Progenitor cell of endocrine pancreas (in vitro differentiated cells): ENCODE measurements around the gene DCAF12. TPM values are rescaled to one million over a fixed set of nuclear protein-coding genes. Genes with fewer than 3 reads are reported as not detected.

ENCODE experiments used
- DNase-seq: peaks from one replicate; pipeline ENCODE4 v3.0.0; 2021; ENCODE audit warnings: low spot score; ENCODE audit not compliant: unreplicated experiment
- H3K27ac Mint-ChIP-seq: 2 replicates; pipeline ENCODE4 v1.8.0; 2021; ENCODE audit warnings: mild to moderate bottlenecking, moderate library complexity, mixed read lengths
- H3K27me3 Mint-ChIP-seq: 2 replicates; pipeline ENCODE4 v1.8.0; 2021; ENCODE audit warnings: mixed read lengths
- H3K36me3 Mint-ChIP-seq: 2 replicates; pipeline ENCODE4 v1.8.0; 2022; ENCODE audit warnings: mixed read lengths; ENCODE audit not compliant: insufficient read depth
- H3K4me1 Mint-ChIP-seq: 2 replicates; pipeline ENCODE4 v1.8.0; 2021; ENCODE audit warnings: low read depth, mixed read lengths
- H3K4me3 Mint-ChIP-seq: 2 replicates; pipeline ENCODE4 v1.8.0; 2021; ENCODE audit warnings: low read depth, mild to moderate bottlenecking, moderate library complexity, mixed read lengths
- H3K9me3 Mint-ChIP-seq: 2 replicates; pipeline ENCODE4 v1.8.0; 2021; ENCODE audit warnings: low read depth, mixed read lengths
- CTCF ChIP-seq: fragments of 200-600 bp; sonication (generic); IDR thresholded peaks from one replicate; pipeline ENCODE4 v1.5.0; 2021; ENCODE audit warnings: antibody characterized with exemption, mild to moderate bottlenecking; ENCODE audit not compliant: unreplicated experiment
- total RNA-seq: library from RNA; stranded (reverse); gene quantifications from 2 replicates; pipeline ENCODE4 v1.2.1, GENCODE V29; 2021

Gene DCAF12
- total RNA-seq, 1 donor from 2014 or later, result 48.7 TPM

DNA sequence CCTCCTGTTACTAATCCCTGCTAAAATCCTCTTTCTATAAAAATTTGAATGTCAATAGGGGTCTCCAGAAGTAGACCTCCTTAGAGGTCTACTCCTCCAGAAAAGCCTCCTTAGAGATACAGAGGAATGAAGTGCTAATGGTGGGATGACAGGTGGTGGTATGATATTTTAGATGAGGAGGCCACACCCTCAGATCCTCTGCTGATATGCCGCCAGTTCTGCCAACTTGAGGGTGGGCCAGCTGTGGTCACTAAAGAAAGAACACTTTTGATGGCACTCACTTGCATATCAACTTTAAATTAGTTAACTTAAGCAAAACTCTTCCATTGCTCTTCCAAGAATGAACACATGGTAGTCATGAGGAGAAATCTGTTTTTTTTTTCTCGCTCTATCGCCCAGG, 61.0 kb downstream of the DCAF12 start:
- H3K4me1 Mint-ChIP-seq, result no peaks in the 10 kb centered on the region
- H3K36me3 Mint-ChIP-seq, result no peaks in the 10 kb centered on the region
- TF ChIP-seq CTCF, result no peak
- no peaks in the 10 kb centered on the region for H3K9me3 Mint-ChIP-seq
- H3K27me3 Mint-ChIP-seq, result no peaks in the 10 kb centered on the region
- DNase-seq, result no peak
- no peak overlapping the region for H3K27ac Mint-ChIP-seq
- no peak overlapping the region for H3K4me3 Mint-ChIP-seq

GRCh38 chr9:34059954-34060353, 66.5 kb downstream of the DCAF12 start:
- H3K4me1 Mint-ChIP-seq, result no peaks in the 10 kb centered on the region
- no peak for DNase-seq
- no peaks in the 10 kb centered on the region for H3K27me3 Mint-ChIP-seq
- H3K9me3 Mint-ChIP-seq, result no peaks in the 10 kb centered on the region
- no peak overlapping the region for H3K27ac Mint-ChIP-seq
- H3K36me3 Mint-ChIP-seq, result no peaks in the 10 kb centered on the region
- TF ChIP-seq CTCF, result no peak
- H3K4me3 Mint-ChIP-seq, result no peak overlapping the region

GRCh38 chr9:34059281-34059680, 67.2 kb downstream of the DCAF12 start:
- no peak for DNase-seq
- Mint-ChIP-seq H3K9me3 (no peaks in the 10 kb centered on the region), H3K27me3 (no peaks in the 10 kb centered on the region), H3K4me1 (no peaks in the 10 kb centered on the region), H3K4me3 (no peak overlapping the region), H3K36me3 (no peaks in the 10 kb centered on the region), H3K27ac (no peak overlapping the region)
- no peak for TF ChIP-seq CTCF

DNA sequence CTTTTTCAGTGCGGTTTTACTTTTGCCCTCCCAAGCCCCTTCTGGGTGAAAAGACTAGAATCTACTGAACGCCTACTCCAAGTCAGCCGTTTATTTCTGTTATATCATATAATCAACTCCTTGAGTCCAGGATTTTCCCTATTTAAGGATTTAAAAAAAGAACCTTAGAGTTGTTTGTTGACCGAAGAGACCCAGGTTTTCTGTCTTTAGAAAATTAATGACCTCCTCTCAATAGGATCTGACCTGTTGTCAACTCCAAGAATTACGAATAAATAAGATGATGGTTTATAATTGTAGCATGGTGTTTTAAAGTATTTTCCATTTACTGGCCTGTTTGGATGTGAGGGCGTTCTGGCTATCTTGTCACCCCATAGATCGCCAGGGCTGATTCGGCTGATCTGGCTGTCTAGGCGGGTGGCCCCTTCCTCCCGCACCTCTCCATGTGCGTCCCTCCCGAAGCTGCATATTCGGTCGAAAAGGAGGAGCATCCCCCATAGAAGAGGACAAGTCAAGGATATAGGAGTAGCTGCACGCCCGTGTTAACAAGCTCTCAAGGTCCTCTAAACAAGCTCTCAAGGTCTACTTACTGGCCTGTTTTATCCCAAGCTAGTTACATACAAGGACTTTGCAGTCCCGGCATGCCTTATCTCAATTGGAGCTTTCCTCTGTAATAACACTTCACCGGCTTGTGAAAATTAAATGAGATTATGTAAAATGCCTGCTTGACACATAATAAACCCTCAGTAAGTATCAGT, 76.7 kb downstream of the DCAF12 start:
- Mint-ChIP-seq H3K4me3 (peak overlapping the region; percentile 97), H3K4me1 (peaks cover 25% of the 10 kb centered on the region), H3K27ac (peak overlapping the region; percentile 100), H3K27me3 (no peaks in the 10 kb centered on the region), H3K36me3 (peaks cover 3% of the 10 kb centered on the region), H3K9me3 (no peaks in the 10 kb centered on the region)
- DNase-seq, result no peak
- TF ChIP-seq CTCF, result no peak

DNA sequence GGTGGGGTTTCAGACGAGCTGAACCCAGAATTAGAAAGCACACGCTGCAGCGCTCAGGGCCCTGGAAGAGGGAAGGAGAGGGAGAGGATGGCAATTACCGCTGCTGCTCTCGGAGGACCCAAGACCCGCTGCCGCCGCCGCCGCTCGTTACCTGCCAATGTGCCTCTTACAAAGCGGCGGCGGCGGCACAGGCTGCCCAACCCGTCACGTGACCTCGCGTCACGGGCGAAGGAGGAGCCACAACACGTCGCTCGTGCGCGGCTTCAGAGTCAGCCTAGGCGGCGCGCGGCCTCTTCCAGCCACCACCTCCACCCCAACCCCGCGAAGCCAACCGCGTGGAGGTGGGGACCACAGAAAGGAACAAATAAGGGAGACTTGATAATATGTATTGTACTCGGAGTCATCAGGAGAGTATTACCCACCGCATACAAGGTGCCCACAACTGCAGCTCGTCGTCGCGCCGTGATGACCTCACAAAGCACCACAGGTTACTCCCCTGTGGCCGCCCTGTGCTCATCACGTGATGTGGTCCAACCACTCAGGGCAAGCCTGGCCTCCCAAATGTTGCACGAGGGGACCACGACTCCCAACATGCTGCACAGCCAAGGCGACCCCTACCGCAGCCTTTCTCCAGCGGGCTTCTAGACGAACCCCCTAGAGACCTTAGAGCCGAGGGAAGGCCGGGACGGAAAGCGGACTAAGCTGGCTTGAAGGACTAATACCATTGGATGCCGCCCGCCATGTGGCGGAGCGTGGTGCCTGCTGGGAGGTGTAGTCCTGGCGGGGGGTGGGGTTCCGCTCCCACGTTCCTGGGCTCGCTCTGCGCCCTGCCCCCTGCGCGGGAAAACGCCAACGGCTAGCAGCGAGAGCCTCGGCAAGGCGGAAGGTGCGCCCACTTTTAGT, 77.5 kb downstream of the DCAF12 start, which contains the start of gene UBAP2:
Gene UBAP2, minus strand, starts transcription at position 161 of the 903 bp plus-strand sequence. CDS start 31,739 bp downstream, outside the sequence.
- peaks cover 3% of the 10 kb centered on the region for H3K36me3 Mint-ChIP-seq
- no peaks in the 10 kb centered on the region for H3K27me3 Mint-ChIP-seq
- peaks cover 25% of the 10 kb centered on the region for H3K4me1 Mint-ChIP-seq
- peak; percentile 92 for DNase-seq
- no peaks in the 10 kb centered on the region for H3K9me3 Mint-ChIP-seq
- H3K27ac Mint-ChIP-seq, result peak within 1 kb of the TSS; percentile 100
- TF ChIP-seq CTCF, result no peak
- peak within 1 kb of the TSS; percentile 97 for H3K4me3 Mint-ChIP-seq
